Measurements from ENCODE around the gene RPH3AL. TPM values are rescaled to one million over a fixed set of nuclear protein-coding genes. Genes with fewer than 3 reads are reported as not detected.
"Not testable (repeated sequence)": the region's sequence is repeated elsewhere in the genome, so short reads cannot be mapped to it uniquely, and the experiment has no call there.

RPH3AL gene
- total RNA-seq, 4 donors from 2014 or later = 6.3 to 14.4 (median 10.8) TPM

DNA sequence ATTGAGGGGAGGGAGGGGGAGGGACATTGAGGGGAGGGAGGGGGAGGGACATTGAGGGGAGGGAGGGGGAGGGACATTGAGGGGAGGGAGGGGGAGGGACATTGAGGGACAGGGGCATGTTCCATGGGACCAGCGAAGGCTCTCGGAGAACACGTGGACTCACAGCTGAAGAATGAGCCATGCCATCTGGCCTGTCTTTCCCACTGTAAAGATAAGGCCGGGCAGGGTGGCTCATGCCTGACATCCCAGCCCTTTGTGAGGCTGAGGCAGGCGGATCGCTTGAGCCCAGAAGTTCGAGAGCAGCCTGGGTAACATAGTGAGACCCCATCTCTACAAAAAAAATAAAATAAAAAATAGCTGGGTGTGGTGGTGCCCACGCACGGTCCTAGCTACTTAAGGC lies 32.5 kb downstream of the RPH3AL start:
- intact Hi-C loops (cut with DNase I; ENCODE audit: low total_unique reads) = no loop called here
- ATAC-seq = no peak
- DNase-seq = no peak

DNA sequence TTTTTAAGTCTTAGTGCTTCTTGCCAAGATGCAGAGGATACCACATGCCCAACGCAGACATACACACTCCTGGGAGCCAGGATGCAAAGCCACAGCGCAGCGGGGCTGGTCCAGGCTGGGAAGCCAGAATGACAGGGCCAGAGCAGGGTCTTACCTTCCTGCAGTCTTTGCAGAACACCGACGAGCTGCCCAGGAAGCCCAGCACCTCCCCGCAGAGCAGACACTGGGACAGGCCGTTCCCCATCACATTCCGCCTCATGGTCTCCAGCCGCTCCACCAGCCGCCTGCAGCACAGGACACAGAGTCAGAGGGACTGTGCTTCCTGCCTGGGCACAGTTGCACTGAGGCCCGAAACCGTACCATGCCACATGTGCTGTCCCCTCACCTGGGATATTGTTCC lies 33.3 kb downstream of the RPH3AL start:
- in situ Hi-C loops (cut with MboI; ENCODE audit: low sequenced_read_pairs in 4 of 4) = no loop called here
- H3K4me3 ChIP-seq = no peak overlapping the region
- ATAC-seq = no peak
- peaks cover 0 to 6% of the 10 kb centered on the region in 2 donors for H3K36me3 ChIP-seq
- intact Hi-C loops (cut with DNase I; ENCODE audit: low total_unique reads) = no loop called here
- DNase-seq = no peak
- no peaks in the 10 kb centered on the region for H3K27me3 ChIP-seq
- no peaks in the 10 kb centered on the region for H3K4me1 ChIP-seq
- no peak for TF ChIP-seq CTCF (IDR thresholded peaks at IDR 0.05 in 4 of 5, conservative IDR thresholded peaks at IDR 0.05 in 1 of 5)
- no peak for TF ChIP-seq POLR2A (IDR thresholded peaks at IDR 0.05)
- no peaks in the 10 kb centered on the region for H3K9me3 ChIP-seq
- H3K27ac ChIP-seq = no peak overlapping the region

More for the DNA sequence above, 32.5 kb downstream of the RPH3AL start:
- H3K36me3 ChIP-seq = peaks cover 0 to 6% of the 10 kb centered on the region in 2 donors
- H3K4me1 ChIP-seq = no peaks in the 10 kb centered on the region
- H3K9me3 ChIP-seq = no peaks in the 10 kb centered on the region
- in situ Hi-C loops (cut with MboI; ENCODE audit: low sequenced_read_pairs in 4 of 4) = no loop called here
- no peaks in the 10 kb centered on the region for H3K27me3 ChIP-seq
- no peak overlapping the region for H3K4me3 ChIP-seq
- no peak overlapping the region for H3K27ac ChIP-seq
- TF ChIP-seq CTCF (IDR thresholded peaks at IDR 0.05 in 4 of 5, conservative IDR thresholded peaks at IDR 0.05 in 1 of 5) (no peak), POLR2A (IDR thresholded peaks at IDR 0.05) (no peak)

- H3K9me3 ChIP-seq; H3K27me3 ChIP-seq; H3K36me3 ChIP-seq; H3K4me3 ChIP-seq; ATAC-seq; in situ Hi-C loops (cut with MboI; ENCODE audit: low sequenced_read_pairs in 4 of 4); H3K4me1 ChIP-seq; H3K27ac ChIP-seq; intact Hi-C loops (cut with DNase I; ENCODE audit: low total_unique reads); DNase-seq: not testable (repeated sequence)
Observed at GRCh38 chr17:317070-317469, 35.5 kb downstream of the RPH3AL start.

DNA sequence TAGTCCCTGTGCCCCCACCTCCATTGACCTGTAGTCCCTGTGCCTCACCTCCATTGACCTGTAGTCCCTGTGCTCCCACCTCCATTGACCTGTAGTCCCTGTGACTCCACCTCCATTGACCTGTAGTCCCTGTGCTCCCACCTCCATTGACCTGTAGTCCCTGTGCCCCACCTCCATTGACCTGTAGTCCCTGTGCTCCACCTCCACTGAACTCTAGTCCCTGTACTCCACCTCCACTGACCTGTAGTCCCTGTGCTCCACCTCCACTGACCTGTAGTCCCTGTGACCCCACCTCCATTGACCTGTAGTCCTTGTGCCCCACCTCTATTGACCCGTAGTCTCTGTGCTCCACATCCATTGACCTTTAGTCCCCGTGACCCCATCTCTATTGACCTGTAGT lies 37.2 kb downstream of the RPH3AL start:
- in situ Hi-C loops (cut with MboI; ENCODE audit: low sequenced_read_pairs in 4 of 4); H3K27ac ChIP-seq; DNase-seq; H3K27me3 ChIP-seq; H3K36me3 ChIP-seq; H3K4me3 ChIP-seq; intact Hi-C loops (cut with DNase I; ENCODE audit: low total_unique reads); H3K4me1 ChIP-seq; H3K9me3 ChIP-seq; ATAC-seq: not testable (repeated sequence)

DNA sequence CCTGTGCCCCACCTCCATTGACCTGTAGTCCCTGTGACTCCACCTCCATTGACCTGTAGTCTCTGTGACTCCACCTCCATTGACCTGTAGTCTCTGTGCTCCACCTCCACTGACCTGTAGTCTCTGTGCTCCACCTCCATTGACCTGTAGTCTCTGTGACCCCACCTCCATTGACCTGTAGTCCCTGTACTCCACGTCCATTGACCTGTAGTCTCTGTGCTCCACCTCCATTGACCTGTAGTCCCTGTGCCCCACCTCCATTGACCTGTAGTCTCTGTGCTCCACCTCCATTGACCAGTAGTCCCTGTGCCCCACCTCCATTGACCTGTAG lies 38.0 kb downstream of the RPH3AL start:
- H3K27me3 ChIP-seq; H3K27ac ChIP-seq; DNase-seq; ATAC-seq; in situ Hi-C loops (cut with MboI; ENCODE audit: low sequenced_read_pairs in 4 of 4); H3K36me3 ChIP-seq; H3K4me1 ChIP-seq; H3K4me3 ChIP-seq; intact Hi-C loops (cut with DNase I; ENCODE audit: low total_unique reads); H3K9me3 ChIP-seq: not testable (repeated sequence)

- Histone ChIP-seq H3K27me3 (no peaks in the 10 kb centered on the region), H3K36me3 (peaks cover 0 to 2% of the 10 kb centered on the region in 2 donors), H3K4me3 (no peak overlapping the region), H3K4me1 (no peaks in the 10 kb centered on the region), H3K9me3 (no peaks in the 10 kb centered on the region), H3K27ac (no peak overlapping the region)
- DNase-seq (no peak), ATAC-seq (no peak)
- intact Hi-C loops (cut with DNase I; ENCODE audit: low total_unique reads) = no loop called here
- in situ Hi-C loops (cut with MboI; ENCODE audit: low sequenced_read_pairs in 4 of 4) = no loop called here
- no peak for TF ChIP-seq CTCF (IDR thresholded peaks at IDR 0.05 in 4 of 5, conservative IDR thresholded peaks at IDR 0.05 in 1 of 5)
- no peak for TF ChIP-seq POLR2A (IDR thresholded peaks at IDR 0.05)
Observed at GRCh38 chr17:313911-314613, 38.5 kb downstream of the RPH3AL start.

Measured in gastrocnemius medialis (tissue), 4 donors.